GM18508 (cell line): Measurements from ENCODE around the gene ROBO4.
A peak's percentile ranks its signal among the peaks of the same experiment; 100 is the strongest.

Experiments used
- ATAC-seq: cut with Tn5 transposase; IDR thresholded peaks from one replicate; pipeline ENCODE4 v1.9.1; 2021; ENCODE audit warnings: moderate number of reproducible peaks; ENCODE audit not compliant: insufficient read depth, unreplicated experiment

Gene ROBO4

DNA sequence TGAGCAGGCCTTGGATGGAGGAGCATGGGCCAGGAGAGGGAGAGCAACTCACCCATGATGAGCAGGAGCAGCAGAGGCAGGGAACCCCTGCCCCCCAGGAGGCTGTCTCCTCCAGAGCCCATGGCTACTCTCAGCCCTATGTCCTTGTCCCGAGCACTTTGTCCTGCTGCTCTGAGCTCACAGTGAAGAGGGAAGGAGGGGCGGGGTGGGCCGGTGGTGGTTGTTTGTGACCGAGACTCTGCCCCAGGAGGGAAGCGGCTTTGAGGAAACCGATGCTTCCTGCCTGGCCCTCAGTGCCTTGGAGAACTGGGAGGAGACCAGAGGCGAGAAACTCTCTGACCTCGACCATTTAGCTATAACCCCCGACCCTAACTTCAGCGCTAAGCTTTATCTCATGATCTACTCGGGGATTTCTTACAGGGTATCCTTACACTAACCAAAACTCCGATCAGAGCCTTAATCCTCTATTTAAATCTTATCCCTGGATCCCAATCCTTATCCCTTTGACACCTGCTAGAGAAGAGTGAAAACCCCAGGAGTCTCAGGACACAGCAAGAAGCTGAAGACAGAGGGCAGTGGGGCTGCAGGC, at the start of gene ROBO4:
ROBO4 (minus strand) TSS at position 192 of the 589 bp plus-strand sequence; CDS start at position 122, 70 bp downstream.
- ATAC-seq, result no peak

DNA sequence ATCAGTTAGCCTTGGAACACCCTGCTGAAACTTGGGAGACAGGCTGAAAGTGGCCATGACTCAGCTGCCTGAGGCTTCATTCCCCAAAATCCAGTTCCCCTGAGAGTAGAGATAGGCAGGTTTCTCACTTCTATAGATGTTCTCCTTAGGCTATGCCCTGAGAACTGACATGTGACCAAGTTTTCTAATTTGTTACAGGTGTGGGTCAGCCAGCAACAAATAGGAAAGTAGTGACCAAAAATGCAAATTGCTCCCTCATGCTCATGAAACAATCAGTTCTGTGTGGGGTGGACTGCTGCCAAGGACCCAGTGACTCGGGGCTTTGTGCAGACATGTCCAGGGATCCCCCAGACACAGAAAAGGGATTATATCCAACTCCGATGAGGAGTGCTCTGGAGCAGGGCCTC, 49.1 kb upstream of the ROBO4 start:
- ATAC-seq, result no peak

DNA sequence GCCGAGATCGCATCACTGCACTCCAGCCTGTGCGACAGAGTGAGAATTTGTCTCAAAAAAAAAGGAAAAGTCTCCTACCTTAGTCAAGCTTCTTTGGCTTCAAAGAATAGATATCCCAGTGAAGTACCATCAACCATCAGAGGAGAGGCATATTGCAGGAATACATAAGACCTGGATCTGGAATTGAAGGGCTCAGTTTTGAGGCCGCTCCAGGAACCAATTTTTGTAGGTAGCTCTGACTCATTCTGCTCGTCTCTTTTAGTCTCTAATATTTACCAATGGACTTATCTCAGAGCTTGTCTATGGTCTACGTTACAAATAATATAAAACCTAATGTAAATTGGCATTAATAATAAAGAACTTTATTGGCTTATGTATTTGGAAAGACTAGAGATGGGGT, 48.2 kb upstream of the ROBO4 start:
- ATAC-seq, result no peak

DNA sequence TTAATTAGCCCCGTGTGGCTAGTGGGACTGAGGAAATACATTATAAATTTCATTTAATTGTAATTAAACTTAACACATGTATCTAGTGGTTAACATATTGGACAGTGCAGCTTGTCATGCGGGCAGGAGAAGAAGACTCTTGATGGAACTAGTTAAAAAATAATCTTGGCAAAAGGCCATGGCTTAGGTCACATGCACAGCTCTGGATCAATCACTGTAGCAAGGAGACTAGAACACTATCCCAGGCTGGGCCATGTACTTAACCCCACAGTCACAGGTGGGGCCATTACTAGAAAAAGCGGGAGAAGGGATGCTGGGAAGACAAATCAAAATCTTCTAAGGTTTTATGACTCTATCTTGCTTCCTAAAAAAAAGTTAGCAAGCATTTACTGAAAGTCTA, 46.9 kb upstream of the ROBO4 start:
- ATAC-seq, result no peak

DNA sequence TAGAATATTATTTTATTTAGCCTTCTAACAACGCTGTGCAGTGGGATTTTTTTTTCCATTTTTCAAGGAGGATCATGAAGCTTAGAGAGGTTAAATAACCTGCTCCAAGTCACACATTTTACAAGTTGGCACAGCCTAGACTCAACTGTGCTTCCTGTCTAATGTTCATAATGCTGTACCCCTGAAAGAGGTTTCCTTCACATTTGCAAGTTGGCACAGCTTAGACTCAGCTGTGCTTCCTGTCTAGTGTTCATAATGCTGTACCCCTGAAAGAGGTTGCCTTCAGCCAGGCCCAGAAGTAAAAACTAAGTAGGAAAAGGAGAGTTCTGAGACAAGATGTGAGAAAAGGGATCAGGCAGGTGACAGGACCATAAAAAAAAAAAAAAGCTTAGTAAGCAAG, 46.1 kb upstream of the ROBO4 start:
- no peak for ATAC-seq

DNA sequence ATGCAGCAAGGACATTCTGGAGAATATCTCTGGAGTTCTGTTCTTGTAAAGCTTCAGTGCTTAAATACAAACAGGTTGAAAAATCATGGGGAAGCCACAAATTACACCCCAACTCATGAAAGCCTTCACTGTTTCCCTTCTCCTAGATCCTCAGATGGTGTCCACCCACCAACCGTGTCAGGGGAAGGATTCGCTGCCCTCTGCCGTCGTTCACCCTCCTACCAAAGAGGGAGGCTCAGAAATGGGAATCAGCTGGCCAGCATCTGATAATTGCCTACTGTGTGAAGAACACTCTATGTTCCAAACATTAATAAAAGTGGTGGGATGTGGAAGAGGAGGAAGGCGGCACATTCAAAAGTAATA, 45.6 kb upstream of the ROBO4 start:
- ATAC-seq, result no peak

DNA sequence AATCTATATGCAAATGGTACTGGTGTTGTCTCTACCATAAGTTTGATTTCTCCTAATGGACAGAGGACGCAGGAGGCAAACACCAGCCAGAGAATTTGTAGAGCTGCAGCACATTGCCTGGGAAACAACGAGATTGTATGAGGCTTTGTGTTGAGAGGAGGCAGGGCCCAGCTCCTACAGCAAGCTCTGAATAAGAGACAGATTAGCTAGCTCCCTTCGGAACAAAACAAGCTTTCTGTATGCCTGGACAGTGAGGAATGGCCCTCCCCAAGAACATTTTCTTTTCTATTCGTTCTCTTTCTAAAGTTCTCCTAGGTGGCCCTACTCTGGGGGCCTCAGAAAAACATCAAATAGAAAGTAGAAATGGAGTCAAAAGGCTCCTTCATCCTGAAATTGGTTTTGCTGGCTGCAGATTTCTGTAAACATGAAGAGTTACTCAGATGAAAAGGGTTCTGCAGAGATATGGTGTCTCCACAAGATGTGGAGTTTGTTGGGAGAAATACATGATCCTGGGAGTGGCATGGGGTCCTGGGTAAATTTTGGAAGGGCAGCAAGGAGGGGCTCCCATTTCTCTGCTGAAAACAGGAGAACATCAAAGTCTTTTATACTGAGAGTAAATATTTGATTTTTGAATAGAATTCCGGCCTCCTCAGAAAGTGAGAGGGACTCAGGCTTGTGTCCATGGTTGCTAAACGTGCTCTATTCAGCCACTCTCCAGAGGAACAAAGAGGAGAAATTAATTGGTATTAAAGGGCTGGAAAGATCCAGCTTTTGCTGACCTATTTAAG, 45.0 kb upstream of the ROBO4 start:
- no peak for ATAC-seq

DNA sequence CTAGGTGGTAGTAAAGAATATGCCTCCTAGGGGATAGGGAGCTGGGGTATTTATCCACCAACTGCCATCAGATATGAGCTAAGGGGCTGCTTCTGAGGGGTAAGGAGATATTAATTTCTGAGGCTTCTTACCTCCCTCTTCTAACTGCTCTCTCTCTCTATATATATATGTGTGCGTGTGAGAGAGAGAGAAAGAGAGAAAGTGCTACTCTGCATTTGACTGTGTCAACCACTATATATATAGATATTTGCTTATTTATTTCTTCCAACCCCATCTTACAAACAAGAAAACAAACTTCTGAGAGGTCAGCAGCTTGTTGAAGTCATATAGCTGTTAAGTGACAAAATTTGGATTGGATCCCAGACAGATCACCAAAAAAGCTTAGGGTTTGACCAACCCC, 44.0 kb upstream of the ROBO4 start:
- no peak for ATAC-seq

DNA sequence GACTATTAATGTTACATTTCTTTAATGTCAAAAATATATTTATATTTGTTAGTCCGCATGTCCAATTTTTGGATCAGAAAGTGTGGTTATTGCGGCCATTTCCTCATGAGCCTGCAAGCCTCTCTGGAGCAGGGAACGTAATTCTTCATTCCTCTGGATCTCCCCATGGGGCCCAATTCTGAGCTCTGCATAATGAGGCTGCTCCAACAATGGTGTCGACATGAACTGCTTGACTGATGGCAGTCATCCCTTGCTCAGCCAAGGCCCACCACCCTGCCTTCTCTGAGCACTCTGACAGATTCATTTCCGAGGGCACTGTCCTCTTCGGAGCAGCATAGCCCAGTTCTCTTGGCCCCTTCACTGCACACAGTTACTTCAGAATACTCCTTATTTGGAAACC, 41.3 kb upstream of the ROBO4 start:
- ATAC-seq, result no peak

DNA sequence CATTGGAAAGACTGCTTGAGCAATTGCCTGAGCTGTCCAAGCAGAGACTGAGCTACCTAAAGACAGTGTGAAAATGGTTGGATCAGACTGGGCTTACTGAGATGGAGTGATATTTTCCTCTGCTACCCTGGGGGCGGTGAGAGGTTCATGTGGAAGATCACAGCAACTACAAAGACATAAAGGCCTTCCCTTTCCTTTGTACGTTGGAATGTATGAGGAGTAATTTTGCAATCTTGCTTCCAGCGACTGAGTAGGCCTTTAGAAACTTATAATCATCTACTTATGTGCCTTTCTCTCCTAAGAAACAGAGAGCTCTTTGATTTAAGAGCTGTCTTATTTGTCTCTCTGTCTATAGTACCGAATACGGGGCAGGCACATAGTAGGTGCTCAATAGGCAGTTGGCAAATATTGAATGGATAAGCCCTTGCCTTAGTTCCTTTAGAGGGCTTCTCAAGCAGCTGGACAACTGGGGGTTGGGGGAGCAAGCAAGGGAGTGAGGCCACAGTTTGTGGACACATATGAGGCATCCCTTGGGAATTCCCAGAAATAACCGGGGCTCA, 40.6 kb upstream of the ROBO4 start:
- ATAC-seq, result no peak

DNA sequence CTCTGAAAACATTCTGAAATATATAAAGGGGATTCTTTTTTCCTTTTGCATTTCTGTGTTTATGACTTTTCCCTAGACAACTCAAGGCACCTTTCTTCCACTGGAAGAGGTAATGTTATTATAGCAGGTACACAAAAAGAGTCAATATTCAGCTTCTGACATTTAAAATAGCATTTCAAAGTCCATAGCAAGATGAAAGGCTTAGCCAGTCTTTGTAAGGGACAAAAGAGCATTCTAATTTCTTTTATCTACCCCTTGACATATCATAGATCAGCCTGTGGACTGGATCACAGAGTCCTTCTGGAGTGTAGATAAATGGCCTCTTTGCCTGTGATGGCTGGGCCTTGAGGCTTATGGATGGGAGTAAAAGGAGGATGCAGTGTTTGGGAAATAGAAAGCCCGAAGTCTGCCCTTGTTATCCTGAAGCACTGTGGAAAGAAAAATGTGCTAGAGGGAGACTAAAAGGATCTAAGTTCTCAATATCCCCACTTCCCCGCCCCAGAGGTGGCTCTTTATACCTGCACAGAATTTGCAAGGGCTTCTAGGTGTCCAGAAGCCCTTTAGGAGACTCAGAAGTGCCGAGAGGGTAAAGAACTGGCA, 39.8 kb upstream of the ROBO4 start:
- ATAC-seq, result no peak

DNA sequence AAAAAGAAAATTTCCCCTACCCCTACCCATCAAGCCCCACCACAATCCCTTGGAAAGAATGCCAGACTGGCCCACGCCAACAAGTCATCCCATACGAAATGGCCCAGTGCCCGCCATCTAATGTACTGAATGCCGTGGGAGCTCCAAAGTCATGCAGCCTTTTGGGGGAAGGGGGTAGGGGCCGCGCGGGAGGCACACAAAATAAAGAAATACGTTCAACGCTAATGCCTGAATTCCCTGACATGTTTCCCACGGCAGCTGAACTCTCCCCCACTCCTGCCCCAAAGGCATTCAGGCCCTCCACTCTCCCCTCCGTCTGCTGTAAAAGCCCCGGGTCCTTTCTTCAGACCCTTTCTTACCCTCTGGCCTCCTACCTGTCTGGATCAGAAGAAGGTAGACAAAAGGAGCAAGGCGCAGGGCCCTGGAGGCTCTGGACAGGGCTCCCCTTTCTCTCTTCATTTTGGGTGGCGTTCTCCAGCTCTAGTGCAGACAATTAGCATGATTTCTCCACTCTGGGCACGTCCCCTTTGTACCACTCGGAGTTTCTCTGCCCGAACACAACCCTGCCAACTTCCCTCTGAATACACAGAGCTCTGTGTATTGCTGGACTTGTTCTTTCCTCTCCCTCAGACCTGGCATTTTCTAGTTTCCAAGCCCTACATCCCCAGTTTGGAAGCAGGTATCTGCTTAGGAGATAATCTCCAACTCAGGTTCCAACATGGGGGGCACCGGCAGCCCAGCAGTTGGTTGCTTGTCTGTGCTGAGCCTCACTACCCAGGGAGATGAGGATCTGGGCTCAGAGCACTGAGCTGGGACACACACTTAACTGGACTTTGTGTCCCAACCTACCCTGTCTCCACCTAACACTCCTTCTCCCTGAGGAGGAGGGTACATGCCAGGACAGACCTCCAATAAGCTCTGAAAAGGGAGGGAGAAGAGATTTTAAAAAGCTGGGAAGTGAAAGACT, 38.2 kb upstream of the ROBO4 start, which contains the start of gene HEPACAM:
HEPACAM (minus strand) TSS at position 500 of the 967 bp plus-strand sequence; CDS start at position 459, 41 bp downstream.
- ATAC-seq, result no peak

DNA sequence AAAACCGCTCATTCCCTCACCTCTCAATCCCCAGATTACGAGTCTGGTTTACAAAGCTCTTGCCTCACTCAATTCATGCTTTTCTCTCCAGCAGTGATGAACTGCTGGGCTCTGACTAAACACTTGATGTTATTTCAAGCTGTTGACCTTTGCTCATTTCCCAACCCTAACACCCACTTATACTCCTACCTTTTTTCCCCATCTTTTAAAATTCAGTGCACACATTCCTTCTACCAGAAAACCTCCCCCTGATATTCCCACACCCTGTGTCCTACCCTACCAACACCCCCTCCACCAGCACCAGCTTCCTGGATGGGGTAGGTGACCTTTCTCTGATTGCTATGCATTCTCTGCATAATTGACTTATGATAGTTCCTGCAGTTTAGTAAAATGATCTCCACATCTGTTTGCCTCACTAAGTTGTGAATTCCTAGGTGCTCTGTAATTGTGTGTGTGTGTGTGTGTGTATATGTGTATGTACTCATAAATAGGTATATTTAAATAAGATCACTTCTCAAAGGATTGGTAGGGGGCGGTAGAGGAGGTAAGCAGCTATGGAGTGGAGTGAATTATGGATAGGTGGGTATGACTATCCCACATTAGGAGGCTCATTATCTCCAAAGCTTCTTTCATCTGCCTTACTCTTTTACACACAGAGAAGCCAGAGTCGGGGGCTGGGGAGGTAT, 37.3 kb upstream of the ROBO4 start:
- no peak for ATAC-seq

DNA sequence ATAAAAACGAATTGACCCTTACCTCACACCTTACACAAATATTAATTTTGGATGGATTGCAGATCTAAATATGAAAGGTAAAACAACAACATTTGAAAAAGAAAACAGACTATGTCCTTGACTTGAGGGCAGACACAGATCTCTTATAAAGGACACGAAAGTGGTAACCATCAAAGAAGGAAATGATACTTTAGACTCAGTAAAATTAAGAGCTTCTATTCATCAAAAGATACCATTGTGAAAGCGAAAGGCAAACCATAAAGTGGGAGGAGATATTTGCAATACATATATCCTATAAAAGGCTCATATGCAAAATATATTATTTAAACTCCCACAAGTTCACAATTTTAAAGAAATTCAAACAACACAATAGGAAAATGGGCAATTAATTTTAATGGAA, 33.1 kb upstream of the ROBO4 start:
- ATAC-seq, result peak; percentile 87

DNA sequence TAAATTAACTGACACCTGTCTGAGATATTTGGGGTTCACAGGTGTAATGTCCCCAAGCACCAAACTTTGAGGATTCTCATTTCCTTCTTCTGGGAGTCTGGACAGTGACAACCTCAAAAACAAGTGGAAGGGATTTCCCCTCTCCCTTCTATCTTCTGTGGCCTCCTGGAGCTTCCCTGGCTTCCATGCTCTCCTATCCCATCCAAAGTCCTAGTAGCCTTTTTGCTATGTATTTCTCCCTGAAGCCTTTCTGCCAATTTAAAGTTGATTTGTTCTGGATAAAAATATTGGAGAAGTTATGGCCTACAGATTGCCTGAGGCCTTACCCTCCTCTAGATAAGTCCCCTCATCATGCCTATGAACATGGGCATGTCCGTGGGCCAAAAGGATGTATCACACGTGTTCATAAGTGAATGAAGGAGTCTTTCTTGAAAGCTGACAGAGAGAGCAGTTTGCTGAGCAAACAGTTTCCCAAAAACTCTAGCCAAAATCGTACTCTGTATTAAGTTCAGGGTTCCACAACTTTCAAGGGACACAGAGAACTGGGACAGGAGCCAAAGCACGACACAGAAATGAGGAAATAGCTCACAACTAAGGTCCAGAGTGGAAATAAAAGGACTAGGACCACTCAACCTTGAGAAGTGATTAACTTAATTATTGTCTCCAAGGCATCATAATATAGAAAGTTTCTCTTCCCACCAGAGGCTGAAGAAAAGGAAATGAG, 31.4 kb upstream of the ROBO4 start:
- no peak for ATAC-seq

DNA sequence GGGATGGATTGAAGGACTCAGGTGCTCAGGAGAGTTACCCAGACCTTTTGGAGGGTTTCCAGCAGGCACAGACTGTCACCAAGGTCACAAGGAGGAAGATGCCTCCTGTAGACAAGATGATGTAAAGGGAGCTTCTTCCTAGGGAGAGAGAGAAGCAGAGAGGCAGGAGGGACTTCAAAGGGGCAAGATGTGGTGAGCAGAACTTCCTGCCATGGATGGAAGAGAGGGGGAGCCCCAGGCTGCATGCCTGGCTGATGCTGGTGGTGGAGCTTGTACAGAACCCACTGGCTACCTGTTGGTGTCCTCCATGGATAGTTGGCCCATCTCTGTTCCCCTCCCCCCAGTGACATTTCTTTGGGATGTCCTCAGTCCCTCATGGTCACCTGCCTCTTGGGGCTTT, 25.6 kb upstream of the ROBO4 start:
- ATAC-seq, result no peak

DNA sequence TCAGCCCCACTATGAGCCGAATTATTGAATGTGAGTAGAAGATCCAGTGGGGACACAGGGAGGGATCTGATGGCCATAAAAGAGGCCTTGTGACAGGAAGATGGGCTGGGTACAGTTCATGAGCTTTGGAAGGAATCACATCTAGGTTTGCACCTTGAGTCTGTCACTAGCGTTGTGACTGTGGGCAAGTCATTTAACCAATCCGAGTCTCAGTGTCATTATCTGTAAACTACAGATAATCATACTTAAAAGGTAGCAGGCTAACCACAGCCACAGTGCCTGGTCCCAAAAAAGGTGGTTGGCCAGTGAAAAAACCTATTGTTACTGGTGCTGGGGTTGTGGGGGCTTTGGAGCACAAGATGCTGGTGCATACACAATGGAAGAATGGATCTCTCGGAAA, 25.2 kb upstream of the ROBO4 start:
- no peak for ATAC-seq

DNA sequence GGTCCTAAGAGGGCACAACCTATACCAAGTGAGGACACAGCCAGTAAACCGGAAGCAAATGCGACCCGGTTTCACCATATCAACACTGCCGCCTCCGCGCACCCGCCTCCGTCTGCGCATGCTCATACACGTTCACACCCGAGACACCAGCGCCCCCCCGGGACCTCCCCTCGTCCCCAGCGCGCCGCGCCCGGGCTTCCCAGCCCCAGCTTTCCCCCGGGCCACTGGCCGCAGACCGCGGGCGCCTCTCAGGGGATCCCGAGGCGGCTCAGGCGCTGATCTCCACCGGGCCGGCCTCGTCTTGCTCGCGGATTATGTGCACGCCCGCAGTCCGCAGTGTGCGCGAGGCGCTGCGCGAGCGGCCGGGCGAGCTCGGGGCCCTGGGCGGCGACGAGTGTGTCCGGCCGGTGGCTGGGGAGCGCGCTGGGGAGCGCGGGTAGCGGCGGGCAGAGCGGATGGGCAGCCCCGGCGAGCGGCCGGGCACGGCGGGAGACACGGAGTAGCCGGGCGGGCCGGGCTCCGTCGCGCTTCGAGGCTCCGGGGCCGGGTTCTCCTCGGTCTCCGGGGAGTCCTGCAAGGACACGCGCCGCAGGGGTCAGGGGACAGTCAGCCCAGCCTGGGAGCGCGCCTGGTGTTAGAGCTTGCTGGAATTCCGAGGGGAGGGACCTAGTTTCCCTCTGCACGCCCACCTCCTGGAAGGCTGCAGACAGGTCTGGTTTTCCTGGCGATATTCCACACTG, 23.4 kb upstream of the ROBO4 start:
- no peak for ATAC-seq
